Stimulated activated CD8-positive, alpha-beta memory T cell treated with anti-CD3 and anti-CD28 coated beads, Interleukin-2, amount 100 ng/mL, for 48 hours (primary cell): Measurements from ENCODE around the gene HYLS1.
A peak's percentile ranks its signal among the peaks of the same experiment; 100 is the strongest.
"Not testable (repeated sequence)": the region's sequence is repeated elsewhere in the genome, so short reads cannot be mapped to it uniquely, and the experiment has no call there.

Experiments
- DNase-seq, 2 donors: peaks; one replicate each; pipeline ENCODE4 v3.0.0-alpha.2; 2020; ENCODE audit warnings: low read depth in 2 of 2

HYLS1 gene

DNA sequence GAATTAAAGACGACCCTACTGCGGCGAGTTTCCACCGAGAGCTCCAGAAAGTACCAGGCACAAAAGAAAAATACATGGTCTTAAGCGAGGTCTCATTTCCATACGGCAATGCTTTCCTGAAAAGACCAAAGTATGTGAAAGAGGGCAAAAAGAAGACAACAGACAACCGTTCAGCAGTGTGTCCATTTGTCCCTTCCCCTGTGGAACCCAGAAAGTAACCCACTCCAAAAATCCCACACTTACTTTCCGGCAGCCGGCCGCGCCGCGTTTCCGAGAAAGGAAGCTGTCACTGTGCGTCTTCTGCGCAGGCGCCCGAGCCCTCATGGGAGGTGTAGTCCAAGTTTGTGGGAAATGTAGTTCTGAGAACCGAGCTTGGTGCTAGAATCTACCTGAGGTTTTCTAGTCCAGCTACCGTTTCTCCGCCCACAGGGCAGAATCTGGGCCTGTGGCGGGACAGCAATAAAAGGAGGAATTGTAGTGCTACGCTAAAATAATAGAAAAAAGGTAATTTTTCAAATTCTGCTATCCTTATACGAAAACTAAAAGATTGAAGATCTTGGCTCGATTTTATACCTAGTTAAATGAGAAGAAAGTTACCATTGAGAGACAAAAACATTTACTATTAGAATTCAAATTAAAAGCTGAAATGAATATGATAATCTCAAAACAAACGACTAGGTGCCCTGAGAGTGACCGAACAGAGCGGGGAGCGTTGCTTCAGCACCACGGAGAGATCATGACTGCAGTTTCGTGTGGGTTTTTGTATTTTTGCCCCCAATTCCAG lies 15.7 kb downstream of the HYLS1 start, which contains the start of gene PUS3:
PUS3 (minus strand) TSS at position 280 of the 784 bp plus-strand sequence. CDS start 6,922 bp downstream, outside the sequence.
- peak; percentile 81 to 85 for DNase-seq

DNA sequence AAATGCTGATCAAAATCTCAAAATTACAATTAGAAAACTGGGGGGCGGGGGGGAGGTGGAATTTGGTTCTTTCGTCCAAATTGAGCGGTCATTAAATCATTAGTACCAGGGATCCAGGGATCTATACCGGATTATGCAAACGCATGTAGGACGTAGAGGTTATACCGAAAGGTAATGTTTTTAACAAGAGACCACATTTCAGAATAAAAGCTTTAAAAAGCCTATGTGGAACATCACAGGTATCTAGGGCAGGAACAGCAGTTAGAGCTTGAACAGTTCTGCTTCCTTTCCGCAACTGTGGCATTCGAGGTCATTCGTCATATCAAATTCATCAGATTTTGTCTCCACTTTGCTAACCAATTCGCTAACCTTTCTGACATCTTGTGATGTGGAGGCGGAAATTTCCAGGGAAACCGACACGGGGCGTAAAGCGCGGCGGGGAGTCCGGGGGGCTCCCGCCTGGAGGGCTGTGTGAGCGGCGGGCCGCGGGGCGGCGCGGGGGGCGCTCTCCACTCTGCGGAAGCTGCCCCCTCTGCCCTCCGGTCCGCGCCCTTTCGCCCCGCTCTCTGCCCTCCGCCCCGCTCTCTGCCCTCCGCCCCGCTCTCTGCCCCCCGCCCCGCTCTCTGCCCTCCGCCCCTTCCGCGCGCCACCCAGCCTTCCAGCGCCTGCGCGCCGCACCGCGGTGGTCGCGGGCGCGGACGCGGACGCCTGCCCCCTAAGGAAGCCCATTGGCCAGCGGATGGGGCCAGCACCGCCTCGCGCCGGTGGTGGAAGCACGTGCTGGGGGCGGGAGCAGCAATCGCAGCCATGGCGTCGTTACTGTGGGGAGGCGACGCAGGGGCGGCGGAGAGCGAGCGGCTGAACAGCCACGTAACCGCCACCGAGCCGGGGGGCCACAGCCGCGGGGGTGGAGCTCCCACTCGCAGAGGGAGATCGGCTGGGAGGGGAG lies 16.5 kb downstream of the HYLS1 start, which contains the start of gene DDX25:
DDX25 (plus strand) TSS at position 798 of the 949 bp plus-strand sequence; CDS start at position 808, 10 bp downstream.
- DNase-seq: peak in 1 of 2 donors; percentile 18

DNA sequence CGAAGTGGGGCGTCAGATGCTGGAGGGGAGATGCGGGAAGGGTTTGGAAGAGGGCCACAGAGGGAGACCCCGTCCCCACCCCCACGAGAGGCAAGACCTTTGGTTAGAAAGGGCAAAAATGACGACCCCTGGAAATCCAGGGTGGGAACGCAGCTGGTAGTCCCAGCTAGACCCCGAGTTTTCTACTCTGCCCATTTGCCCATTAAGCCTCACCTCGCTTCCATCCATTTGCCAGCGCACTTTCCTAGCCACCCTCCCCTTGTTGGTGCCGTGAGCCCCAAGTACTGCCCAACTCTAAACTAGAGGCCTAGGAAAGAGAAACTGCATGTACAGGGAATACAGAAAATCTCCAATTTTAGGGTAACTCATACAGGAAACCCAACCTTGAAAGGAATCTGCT lies 17.2 kb downstream of the HYLS1 start:
- no peak for DNase-seq

DNA sequence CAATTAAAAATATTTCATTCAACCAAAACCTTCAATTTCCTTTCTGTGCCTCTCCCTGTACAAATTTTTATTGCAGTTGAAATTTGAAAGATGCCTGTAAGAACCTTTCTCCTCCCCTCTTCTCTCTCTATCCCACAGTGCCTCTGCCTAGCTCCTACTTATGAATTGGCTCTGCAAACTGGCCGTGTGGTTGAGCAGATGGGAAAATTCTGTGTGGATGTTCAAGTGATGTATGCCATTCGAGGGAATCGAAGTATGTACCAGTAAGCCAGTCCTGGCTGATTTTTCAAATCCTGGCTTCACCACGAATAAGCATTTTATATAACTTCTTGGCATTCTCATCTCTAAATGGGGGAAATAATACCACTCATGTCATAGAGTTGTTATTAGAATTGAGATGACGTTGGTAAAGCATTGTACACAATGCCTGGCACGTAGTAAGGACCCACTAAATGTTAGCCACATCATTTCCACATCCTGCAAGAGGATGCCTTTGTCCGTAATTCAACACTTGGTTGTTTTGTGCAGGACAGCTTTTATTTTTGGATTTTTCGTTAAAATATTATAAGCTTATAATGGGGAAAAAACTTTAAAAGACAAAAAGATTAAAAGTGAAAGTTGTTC lies 22.9 kb downstream of the HYLS1 start:
- no peak for DNase-seq

DNA sequence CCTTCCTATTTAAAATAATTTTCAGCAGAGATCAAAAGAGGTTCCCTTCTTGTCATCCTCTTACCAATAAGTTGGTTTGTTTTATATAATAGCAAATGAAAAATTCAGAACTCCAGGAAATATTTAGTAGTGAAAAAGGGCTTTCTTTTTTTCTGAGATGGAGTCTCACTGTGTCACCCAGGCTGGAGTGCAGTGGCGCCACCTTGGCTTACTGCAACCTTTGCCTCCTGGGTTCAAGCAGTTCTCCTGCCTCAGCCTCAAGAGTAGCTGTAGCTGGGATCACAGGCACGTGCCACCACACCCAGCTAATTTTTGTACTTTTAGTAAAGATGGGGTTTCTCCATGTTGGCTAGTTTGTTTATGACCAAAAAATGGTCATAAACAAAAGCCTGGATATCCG lies 27.1 kb downstream of the HYLS1 start:
- not testable (repeated sequence) for DNase-seq

DNA sequence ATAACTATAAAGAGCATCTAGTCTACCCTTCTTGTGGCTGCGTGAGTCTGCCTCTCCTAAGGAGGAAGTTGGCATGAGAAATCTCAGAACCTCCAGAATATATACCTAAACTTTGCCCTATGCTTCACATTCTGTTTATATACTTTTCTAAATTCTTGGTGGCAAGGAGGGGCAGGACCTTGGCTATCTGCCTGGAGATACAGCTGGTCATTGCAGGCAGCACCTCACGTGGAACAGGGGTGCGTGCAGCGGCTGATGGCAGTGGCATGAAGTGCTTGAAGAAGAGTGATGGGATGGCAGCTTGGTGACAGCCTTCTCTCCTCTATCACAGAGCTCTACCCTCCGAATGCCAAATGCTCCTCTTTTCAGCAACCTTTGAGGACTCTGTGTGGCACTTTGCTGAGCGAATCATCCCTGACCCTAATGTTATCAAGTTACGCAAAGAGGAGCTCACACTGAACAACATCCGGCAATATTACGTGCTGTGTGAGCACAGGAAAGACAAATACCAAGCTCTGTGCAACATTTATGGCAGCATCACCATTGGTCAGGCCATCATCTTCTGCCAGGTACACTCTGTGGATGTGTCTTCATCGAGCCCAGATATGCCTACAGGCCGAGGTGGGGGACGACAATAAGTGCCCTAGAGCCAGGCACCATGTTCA lies 29.3 kb downstream of the HYLS1 start:
- DNase-seq: no peak

DNA sequence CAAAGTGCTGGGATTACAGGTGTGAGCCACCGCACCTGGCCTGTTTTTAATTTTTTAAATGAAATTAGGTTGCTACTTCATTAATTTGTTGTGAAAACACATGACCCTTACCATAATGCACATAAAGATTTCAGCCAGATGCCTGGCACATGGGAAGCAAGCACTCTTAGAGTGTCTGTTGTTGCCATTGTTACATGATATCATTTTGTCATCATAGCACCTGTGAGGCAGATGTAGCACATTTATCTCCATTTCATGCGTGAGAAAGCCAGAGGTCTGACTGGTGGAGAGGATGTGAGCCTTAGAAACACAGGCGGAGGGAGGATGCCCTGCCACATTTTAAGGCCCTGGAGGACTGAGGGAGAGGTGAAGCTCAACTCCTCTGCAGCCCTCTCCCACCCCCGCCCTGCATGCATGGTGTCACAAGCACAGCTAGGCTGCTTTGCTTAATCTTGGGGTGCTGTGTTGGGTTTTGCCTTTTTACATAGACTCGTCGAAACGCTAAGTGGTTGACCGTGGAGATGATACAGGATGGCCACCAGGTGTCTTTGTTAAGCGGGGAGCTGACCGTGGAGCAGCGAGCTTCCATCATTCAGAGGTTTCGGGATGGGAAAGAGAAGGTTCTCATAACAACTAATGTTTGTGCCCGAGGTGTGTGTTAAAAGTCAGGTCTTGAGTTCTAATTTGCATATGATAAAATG lies 30.8 kb downstream of the HYLS1 start:
- no peak for DNase-seq

DNA sequence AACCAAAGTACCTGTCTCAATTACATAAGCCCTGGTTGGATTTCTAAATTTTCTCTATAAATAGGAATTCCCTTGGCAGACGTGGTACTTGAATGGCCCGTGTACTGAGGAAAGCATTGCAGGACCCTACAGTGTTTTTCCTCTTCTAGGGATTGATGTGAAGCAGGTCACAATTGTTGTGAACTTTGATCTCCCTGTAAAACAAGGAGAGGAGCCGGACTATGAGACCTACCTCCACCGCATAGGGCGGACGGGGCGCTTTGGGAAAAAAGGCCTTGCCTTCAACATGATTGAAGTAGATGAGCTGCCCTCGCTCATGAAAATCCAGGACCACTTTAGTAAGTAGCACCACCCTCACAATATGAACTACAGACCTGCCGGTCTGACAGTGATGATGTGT lies 33.6 kb downstream of the HYLS1 start:
- DNase-seq: no peak

DNA sequence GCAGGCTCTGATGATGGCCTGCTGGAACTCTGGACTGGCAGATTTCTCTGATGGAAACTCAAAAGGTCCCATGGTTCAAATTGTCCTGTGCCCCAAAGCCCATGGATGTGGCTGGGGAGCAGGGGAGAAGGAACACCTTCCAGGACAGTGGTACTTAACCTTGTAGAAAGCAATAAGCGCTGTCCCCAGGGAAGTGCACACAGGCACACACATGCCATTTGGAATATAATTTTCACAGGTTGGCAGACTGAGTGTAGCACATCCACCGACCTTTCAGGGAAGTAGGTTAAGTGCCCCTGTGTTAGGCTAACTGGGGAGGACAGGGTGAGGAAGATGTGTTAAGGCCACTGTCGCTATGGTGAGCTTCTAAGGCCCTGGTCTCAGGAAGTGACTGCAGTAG lies 34.7 kb downstream of the HYLS1 start:
- DNase-seq: no peak

DNA sequence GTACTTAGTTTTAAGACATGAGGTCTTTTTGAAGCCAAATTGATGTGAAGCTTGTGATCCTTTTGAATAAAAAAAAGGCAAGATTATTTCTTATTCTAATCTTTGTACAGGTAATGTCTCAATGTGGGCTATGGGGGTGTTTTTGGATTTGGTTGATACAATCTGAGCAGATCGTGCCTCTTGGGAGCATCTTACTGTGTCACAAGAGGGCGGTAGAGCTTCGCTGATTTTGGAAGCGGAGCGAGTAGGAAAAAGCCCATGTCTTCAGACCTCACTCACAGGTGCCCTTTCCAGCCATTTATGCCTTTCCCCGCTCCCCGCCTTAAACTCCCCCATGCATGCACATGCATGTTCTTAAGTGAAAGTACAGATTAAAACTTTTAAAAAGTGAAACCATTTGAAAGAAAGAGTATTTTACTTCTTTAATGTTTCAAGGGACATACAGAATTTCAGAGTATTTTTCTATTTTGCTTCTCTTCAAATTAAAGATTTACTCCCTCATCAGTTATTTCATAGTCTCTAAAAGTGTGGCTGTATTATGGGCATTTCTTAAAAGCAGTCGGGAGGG lies 35.6 kb downstream of the HYLS1 start:
- DNase-seq: peak; percentile 27 to 32

DNA sequence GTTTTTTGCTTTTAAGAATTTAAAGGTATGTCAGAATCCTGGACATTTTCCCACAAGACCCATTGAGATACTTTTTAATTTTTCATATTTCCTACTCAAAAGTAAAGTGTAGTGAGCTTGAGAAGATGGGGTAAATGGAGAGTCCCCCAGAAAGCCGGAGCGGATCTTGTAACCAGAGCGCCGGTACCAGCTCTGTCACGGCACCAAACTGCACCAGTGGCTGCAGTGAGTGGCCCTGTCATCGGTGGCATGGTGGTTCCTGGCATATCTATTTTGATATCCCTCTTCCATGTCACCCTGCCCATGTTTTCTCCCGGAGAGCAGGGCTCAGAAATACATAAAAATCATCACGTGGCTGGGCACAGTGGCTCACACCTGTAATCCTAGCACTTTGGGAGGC lies 36.2 kb downstream of the HYLS1 start:
- no peak for DNase-seq

DNA sequence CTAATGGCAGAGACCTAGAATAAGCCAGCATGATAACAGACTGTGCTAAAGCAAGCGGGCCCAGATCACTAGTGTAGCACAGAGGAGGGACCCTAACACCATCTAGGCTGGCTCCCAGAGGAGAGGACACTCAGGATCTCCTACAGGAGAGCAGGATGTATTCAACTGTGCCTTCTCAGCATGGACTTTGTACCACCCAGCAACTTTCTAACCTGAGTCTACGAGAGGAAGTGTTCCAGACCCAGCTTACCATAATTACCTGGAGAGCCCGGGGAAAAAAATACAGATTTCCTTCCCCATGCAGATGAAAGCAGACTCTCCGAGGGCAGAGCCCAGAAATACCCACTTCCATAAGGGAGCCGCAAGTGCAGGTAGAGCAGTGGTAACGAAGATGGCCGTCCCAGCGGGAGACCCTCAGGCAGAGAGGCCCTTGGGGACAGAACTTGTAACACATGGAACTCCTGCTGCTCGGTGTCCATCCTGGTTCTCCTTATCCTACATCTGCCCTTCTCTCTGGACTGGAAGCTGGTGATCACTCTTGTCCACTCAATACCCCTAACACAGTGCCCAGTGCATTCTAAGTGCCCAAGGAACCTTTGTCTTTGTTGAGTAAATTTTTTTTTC lies 37.0 kb downstream of the HYLS1 start:
- no peak for DNase-seq

DNA sequence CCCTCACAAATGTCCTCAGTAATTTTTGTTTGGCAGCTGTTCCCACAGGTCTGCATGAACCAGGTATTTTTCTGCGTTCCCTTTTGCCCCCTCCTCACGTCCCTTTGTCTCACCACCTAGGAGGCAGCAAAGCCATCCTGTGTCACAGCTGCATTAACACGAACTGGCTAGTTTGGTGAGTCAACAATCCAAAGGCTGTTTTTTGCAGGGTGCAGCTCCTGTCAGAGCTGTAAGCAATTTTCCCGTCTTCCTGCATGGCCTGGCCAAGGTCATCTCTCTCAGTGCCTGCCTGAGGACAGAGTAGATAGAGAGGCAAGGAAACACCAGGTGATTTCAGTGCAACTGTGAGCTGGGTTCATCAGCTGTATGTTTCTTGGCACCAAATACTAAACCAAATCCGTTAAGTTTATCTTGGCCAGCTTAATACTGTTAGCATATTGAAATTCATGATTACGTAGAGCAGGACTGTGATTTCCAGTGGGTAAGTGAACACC lies 37.8 kb downstream of the HYLS1 start:
- DNase-seq: no peak

DNA sequence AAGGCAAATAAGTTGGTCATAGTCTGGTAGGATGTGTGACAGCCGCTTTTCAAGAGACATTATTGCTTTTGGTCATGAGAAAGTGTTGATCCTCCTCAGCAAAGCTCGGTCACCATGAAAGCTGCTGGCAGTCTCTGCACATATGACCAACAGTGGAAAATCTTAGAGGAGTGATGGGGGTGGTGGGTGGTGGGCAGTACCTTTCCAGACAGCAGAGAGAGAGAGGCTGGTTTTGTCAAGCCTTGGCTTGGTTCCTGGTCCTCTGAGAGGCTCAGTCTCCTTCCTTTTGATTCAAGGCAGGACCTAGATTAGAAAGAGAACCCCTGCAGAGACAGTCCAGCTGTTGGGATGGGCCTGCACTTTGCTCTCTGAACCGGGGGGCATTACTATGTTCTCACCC lies 38.3 kb downstream of the HYLS1 start:
- DNase-seq: no peak

DNA sequence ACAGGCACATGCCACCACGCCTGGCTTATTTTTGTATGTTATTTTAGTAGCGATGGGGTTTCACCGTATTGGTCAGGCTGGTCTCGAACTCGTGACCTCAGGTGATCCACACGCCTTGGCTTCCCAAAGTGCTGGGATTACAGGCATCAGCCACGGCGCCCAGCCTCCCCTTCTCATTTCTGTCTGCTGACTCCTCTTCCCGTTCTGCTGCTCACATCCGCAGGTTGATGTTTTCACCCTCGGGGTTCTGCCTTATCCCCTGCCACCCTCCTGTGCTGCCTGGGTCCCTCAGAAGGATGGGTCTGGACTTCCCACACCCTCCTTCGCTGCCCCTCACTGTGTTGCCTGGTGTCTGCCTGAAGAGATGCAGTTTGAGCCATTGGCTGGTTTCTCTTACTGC lies 39.2 kb downstream of the HYLS1 start:
- DNase-seq: no peak

DNA sequence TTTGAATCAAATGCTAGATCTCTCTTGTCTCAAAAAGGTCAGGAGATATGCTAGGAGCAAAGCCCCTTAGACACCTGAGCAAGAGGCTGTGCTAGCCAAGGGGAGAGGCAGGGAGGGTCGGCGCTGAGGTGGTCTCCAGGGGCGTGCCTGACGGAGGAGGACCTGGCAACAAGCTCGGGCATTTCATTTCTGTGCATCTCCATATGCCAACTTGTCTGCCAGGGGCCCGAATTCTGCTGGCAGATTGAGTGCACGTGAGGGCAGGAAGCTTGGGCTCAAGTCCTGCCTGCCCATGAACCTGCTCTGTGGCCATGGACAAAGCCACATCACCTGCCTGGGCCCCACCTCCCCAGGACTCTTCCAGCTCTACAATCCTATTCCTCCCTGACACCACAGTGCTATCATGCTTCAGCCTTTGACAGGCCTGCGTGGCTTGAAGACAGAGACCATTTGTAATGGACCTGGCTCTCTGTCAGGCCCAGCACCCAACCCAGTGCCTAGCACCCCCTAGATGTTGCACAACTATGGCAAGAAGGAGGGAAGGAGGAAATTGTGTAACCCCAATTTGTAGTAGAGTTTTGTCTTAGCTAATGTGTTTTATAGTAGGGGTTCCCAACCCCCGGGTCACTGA lies 42.1 kb downstream of the HYLS1 start:
- no peak for DNase-seq

DNA sequence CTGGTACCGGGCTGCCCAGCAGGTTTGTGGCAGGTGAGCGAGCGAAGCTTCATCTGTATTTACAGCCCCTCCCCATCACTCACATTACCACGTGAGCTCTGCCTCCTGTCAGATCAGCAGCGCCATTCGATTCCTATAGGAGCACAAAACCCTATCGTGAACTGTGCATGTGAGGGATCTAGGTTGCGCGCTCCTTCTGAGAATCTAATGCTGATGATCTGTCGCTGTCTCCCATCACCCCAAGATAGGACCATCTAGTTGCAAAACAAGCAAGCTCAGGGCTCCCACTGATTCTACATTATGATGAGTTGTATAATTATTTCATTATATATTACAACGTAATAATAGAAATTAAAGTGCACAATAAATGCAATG lies 42.6 kb downstream of the HYLS1 start:
- no peak for DNase-seq

DNA sequence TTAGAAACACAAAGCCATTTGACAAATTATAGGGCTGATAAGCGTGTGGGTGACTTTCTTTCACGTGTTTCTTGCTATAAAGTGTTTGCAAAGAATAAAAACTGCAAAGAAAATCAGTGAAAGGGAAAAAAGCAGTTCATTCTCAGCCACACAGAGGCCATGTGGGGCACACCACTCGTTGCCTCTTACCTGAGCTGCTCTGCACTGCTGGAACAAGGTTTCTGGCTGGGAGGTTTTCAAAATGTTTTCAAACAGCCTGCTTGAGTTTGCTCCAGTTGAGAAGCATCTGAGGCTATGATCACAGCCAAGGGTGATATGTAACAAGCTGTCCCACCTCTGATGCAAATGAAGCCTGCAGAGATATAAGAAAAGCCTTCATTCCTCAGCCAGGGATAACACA lies 43.6 kb downstream of the HYLS1 start:
- DNase-seq: no peak

DNA sequence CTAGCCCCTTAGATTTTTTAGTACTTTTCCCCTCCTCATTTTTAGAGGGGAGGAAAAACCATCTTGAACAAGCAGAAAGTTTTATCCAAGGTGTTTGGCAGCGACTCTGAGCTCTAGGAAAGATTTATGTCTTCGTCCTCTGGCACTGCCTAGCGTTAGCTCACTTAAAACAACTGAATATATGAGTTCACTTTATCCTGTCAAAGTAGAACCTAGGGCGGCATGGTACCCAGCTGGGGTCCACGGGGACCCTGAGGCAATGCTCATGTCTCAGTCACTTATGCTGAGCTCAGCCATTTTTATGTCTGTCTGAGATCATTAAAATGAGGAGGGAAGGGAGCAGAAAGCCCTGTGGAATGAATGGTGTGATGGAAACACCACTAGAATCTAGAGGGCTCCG lies 44.2 kb downstream of the HYLS1 start:
- no peak for DNase-seq

DNA sequence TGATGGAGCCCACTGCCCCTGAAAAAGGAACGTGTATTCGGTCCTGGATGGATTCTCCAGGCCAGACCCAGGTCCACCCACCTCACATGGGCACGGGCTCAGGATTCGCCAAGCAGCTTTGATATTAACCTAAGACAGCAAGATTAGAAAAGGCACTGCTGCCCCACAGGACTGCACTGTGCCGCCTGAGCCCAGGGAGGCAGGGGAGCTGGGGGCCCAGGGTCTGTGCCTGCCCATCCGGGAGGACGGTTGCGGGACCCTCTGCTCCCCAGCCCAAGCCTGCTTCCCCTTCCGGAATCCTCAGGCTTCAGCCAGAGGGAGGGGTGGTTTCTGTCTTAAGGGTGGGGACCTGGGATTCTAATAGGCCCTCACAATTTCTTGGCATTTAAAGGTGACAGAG lies 44.8 kb downstream of the HYLS1 start:
- no peak for DNase-seq
